T follicular helper cell (primary cell): ENCODE measurements around the gene ZNF451.

Experiments
- DNase-seq: peaks from one replicate; pipeline ENCODE4 v3.0.0-alpha.2; 2020; ENCODE audit warnings: low read depth

Gene ZNF451

DNA sequence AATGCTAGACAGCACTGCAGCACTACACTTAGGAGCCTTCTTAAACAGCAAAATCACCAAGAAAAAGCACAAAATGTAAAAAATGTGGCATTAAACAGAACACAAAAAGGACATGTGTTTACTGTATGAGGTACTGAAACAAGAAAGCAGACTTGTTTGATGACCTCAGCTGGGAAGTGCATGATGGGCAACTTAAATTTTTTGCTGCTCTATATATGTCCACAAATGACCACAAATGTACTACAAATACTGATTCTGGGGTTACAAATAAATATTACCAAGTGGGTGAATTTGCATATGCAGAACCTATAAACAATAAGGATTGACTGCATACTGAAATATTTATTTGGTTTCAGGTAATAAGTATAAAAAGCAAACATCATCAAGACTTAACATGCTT lies 119.0 kb downstream of the ZNF451 start:
- no peak for DNase-seq

DNA sequence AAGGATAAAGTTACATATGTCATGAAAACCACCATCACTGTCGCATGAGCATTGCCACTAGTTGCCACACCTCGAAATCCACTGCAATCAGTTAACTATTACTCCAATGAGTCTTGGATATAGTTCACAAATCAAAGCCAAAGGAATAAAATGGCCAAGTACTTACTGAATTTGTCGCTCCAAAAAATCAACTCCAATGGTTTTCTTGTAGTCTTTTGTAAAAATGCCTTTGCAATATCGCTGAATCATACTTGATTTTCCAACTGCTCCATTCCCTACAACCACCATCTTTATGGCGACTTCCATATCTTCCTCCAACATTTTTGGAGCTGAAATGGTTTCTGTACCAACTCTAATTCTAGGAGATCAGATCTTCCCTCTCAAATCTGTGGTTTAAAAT lies 120.1 kb downstream of the ZNF451 start:
- DNase-seq: no peak

DNA sequence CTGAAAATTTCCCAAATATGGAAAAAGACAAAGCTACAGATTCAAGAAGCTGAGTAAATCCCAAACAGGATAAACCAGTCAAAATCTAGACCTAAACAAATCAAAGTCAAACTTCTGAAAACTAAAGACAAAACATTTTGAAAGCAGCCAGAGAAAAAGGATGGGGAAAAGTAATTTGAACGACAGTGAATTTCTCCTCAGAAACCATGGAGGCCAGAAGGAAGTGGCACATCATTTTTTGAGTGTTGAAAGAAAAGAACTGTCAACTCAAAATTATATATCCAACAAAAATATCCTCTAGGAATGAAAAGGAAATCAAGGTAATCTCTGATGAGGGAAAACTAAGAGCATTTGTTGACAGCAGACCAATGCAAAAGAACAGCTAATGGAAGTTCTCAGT lies 125.3 kb downstream of the ZNF451 start:
- no peak for DNase-seq

DNA sequence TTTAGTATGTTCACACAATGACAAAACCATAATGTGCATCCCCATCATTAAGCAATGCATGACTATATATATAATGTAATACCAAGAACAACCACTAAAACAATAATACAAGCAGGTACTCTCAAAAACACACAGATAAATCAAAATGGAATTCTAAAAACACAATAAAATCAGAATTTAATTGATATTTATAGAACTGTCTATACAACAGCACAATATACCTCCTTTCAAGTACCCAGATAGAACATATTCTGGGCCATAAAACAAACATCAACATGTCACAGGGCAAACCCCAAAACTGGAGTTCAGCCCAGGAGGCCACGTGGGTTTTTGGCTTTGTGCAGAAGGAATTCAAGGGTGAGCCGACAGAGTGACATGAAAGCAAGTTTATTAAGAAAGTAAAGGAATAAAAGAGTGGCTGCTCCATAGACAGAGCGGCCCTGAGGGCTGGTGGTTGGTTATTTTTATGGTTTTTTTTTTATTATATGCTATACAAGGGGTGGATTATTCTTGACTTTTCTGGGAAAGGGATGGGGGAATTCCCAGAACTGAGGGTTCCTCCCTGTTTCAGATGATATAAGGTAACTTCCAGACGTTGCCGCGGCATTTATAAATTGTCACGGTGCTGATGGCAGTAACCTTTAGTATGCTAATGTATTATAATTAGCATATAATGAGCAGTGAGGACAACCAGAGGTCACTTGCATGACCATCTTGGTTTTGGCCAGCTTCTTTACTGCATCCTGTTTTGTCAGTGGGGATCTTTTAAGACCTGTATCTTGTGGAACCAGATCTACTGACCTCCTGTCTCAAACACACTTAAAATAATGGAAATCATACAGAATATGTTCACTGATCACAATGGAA lies 126.5 kb downstream of the ZNF451 start:
- DNase-seq: no peak

DNA sequence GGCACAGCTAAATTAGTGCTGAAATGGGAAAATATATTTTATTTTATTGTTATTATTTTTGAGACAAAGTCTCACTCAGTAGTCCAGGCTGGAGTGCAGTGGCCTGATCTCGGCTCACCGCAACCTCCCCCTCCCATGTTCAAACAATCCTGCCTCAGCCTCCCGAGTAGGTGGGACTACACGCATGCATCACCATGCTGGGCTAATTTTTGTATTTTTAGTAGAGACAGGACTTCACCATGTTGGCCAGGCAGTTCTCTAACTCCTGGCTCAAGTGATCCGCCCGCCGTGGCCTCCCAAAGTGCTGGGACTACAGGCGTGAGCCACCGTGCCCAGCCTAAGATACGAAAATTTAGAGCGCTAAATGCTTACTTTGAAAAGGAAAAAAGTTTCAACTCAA lies 127.3 kb downstream of the ZNF451 start:
- no peak for DNase-seq
